CD4-positive, alpha-beta T cell (primary cell): ENCODE measurements around the gene WNT1. TPM values are rescaled to one million over a fixed set of nuclear protein-coding genes. Genes with fewer than 3 reads are reported as not detected.

Source experiments
- ATAC-seq: fragments of 200-7000 bp; cut with Tn5 transposase; one replicate; pipeline ENCODE4 v1.10.0; 2022; ENCODE audit warnings: mild to moderate bottlenecking; ENCODE audit not compliant: poor library complexity
- CTCF ChIA-PET: fragments of 350-600 bp; sonication (Branson Sonifier 250); formaldehyde crosslinking; loops from one replicate; lab custom pipeline; 2021; ENCODE audit warnings: antibody characterized with exemption, inconsistent platforms; lab: Charles Lee
- POLR2A ChIA-PET: fragments of 350-600 bp; sonication (Branson Sonifier 250); formaldehyde crosslinking; loops from one replicate; lab custom pipeline; 2021; ENCODE audit warnings: antibody characterized with exemption, inconsistent platforms; lab: Charles Lee
- DNase-seq, 14 experiments: peaks; one replicate each; pipeline ENCODE4 v3.0.0-alpha.2; 2013 to 2020; ENCODE audit warnings: mixed read lengths in 2 of 14
- H3K27ac ChIP-seq, 2 donors: one replicate each; pipeline versions ENCODE4 v1.5.1 to v1.7.0; 2013; ENCODE audit warnings: low read length in 2 of 2, low read depth in 1 of 2, mild to moderate bottlenecking in 1 of 2
- H3K27me3 ChIP-seq, 2 experiments: 1 replicate in 1 of 2; 2 replicates in 1 of 2; pipeline versions ENCODE4 v1.6.1 to v1.7.0; 2013; ENCODE audit warnings: low read length in 2 of 2, control low read depth in 1 of 2, mild to moderate bottlenecking in 1 of 2, moderate library complexity in 1 of 2; ENCODE audit not compliant: insufficient read depth in 2 of 2, control insufficient read depth in 1 of 2
- H3K36me3 ChIP-seq: one replicate; pipeline ENCODE4 v1.6.1; 2013; ENCODE audit warnings: low read length, control low read depth; ENCODE audit not compliant: insufficient read depth
- H3K4me1 ChIP-seq: one replicate; pipeline ENCODE4 v1.6.1; 2013; ENCODE audit warnings: low read length, control low read depth; ENCODE audit not compliant: insufficient read depth
- H3K4me3 ChIP-seq: one replicate; pipeline ENCODE4 v1.5.1; 2013; ENCODE audit warnings: mild to moderate bottlenecking, low read length, moderate library complexity
- H3K9me3 ChIP-seq, 2 experiments: 1 replicate in 1 of 2; 2 replicates in 1 of 2; pipeline versions ENCODE4 v1.6.1 to v1.7.0; 2013; ENCODE audit warnings: low read length in 2 of 2, mild to moderate bottlenecking in 2 of 2, control low read depth in 1 of 2, moderate library complexity in 1 of 2; ENCODE audit not compliant: control insufficient read depth in 1 of 2, insufficient read depth in 1 of 2
- H3K27ac Mint-ChIP-seq: one replicate; pipeline ENCODE4 v1.8.0; 2020; ENCODE audit warnings: mixed read lengths
- H3K27me3 Mint-ChIP-seq: one replicate; pipeline ENCODE4 v1.8.0; 2021; ENCODE audit warnings: mixed read lengths
- H3K36me3 Mint-ChIP-seq: one replicate; pipeline ENCODE4 v1.8.0; 2021; ENCODE audit warnings: low read depth, mixed read lengths
- H3K4me1 Mint-ChIP-seq: one replicate; pipeline ENCODE4 v1.8.0; 2021; ENCODE audit warnings: low read depth, mixed read lengths
- H3K4me3 Mint-ChIP-seq: one replicate; pipeline ENCODE4 v1.8.0; 2020; ENCODE audit warnings: mild to moderate bottlenecking, mixed read lengths
- H3K9me3 Mint-ChIP-seq: one replicate; pipeline ENCODE4 v1.8.0; 2020; ENCODE audit warnings: mixed read lengths
- CTCF ChIP-seq: fragments of 200-600 bp; IDR thresholded peaks from one replicate; pipeline ENCODE4 v1.8.0; 2022; ENCODE audit warnings: antibody characterized with exemption, mild to moderate bottlenecking
- intact Hi-C, 2 experiments: fragments of 100-400 bp; cut with DNase I in 1 of 2; cut with micrococcal nuclease in 1 of 2; formaldehyde crosslinking; loops; one replicate each; pipeline versions ENCODE4 v1.15.1 to v1.9.0; 2023 to 2025; cut with DNase I, micrococcal nuclease
- total RNA-seq, 174 experiments: library from RNA in 2 of 174; stranded (reverse) in 2 of 174; gene quantifications; one replicate each; pipeline ENCODE4 v1.2.3 and lab custom pipeline; 2021 to 2026

Gene WNT1
- total RNA-seq, 2 experiments from 2014 or later, result 1.8 to 2.7 TPM

GRCh38 chr12:49014547-49014946, 36.4 kb downstream of the WNT1 start:
- intact Hi-C loops, result loop anchor here in 1 of 2 experiments (2.0 kb wide), 1 partner anchor 18 kb away; no protein-coding TSS in a partner anchor
- TF ChIP-seq CTCF, result no peak
- no peak overlapping the region for H3K4me3 ChIP-seq
- no peak for ATAC-seq
- no peaks in the 10 kb centered on the region for H3K27me3 Mint-ChIP-seq
- no peaks in the 10 kb centered on the region for H3K9me3 ChIP-seq
- no peaks in the 10 kb centered on the region for H3K9me3 Mint-ChIP-seq
- peaks cover 37% of the 10 kb centered on the region for H3K36me3 ChIP-seq
- H3K4me1 ChIP-seq, result peaks cover 22% of the 10 kb centered on the region
- peaks cover 83% of the 10 kb centered on the region for H3K36me3 Mint-ChIP-seq
- no peaks in the 10 kb centered on the region for H3K27me3 ChIP-seq
- POLR2A ChIA-PET, result interaction anchor here (0.8 to 3.4 kb wide), 2 partner anchors 9 to 116 kb away, joined by 4 to 11 read pairs; partner anchors contain the start of gene TUBA1B
- CTCF ChIA-PET, result interaction anchor here (1.4 to 4.9 kb wide), 5 partner anchors 17 to 124 kb away, joined by 3 to 35 read pairs (median 6); partner anchors contain the start of gene RHEBL1
- no peak overlapping the region for H3K4me3 Mint-ChIP-seq
- no peak for DNase-seq
- peaks cover 44% of the 10 kb centered on the region for H3K4me1 Mint-ChIP-seq
- no peak overlapping the region for H3K27ac ChIP-seq
- H3K27ac Mint-ChIP-seq, result no peak overlapping the region

DNA sequence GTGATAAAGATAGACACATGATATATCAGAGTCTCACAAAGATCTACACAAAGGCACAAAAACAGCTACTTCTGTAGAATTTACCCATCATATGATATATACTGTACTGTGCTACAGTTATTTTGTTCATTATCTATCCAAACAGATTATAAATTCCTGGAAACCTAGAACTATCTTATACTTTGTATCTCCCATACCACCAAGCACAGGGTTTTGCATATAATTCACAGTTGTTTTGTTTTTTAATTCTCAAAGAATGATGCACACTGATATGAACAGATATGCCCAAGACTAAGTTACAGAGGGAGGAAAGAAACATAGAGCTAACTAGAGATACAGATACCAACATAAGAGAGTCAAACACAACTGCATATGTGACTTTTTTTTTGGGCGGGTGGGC, 37.1 kb downstream of the WNT1 start:
- no peak overlapping the region for H3K27ac ChIP-seq
- Mint-ChIP-seq H3K27ac (peak overlapping the region; percentile 15), H3K4me3 (peak overlapping the region; percentile 55), H3K36me3 (peaks cover 78% of the 10 kb centered on the region), H3K4me1 (peaks cover 50% of the 10 kb centered on the region), H3K9me3 (no peaks in the 10 kb centered on the region), H3K27me3 (no peaks in the 10 kb centered on the region)
- ChIA-PET POLR2A (interaction anchor here (0.7 to 3.4 kb wide), 4 partner anchors 10 to 116 kb away, joined by 4 to 11 read pairs (median 5); partner anchors contain the start of genes ARF3 and TUBA1B), CTCF (interaction anchor here (0.6 to 4.9 kb wide), 7 partner anchors 18 to 180 kb away, joined by 3 to 35 read pairs (median 4); partner anchors contain the start of gene RHEBL1)
- no peaks in the 10 kb centered on the region for H3K9me3 ChIP-seq
- DNase-seq, result no peak
- H3K36me3 ChIP-seq, result peaks cover 32% of the 10 kb centered on the region
- TF ChIP-seq CTCF, result no peak
- H3K27me3 ChIP-seq, result no peaks in the 10 kb centered on the region
- peaks cover 27% of the 10 kb centered on the region for H3K4me1 ChIP-seq
- ATAC-seq, result no peak
- H3K4me3 ChIP-seq, result no peak overlapping the region
- intact Hi-C loops, result loop anchor here in 1 of 2 experiments (2.0 kb wide), 1 partner anchor 18 kb away; no protein-coding TSS in a partner anchor

- no peaks in the 10 kb centered on the region for H3K27me3 ChIP-seq
- H3K27ac Mint-ChIP-seq, result peak overlapping the region; percentile 99
- ChIA-PET CTCF (interaction anchor here (0.6 to 4.9 kb wide), 8 partner anchors 20 to 70 kb away, joined by 3 to 35 read pairs (median 6); partner anchors contain the start of genes ARF3 and WNT1), POLR2A (interaction anchor here (0.6 to 1.5 kb wide), 6 partner anchors 18 to 76 kb away, joined by 3 to 10 read pairs (median 3); partner anchors contain the start of genes ARF3 and DDN)
- H3K36me3 Mint-ChIP-seq, result peaks cover 73% of the 10 kb centered on the region
- H3K4me1 ChIP-seq, result peaks cover 27% of the 10 kb centered on the region
- no peaks in the 10 kb centered on the region for H3K27me3 Mint-ChIP-seq
- H3K4me1 Mint-ChIP-seq, result peaks cover 50% of the 10 kb centered on the region
- ATAC-seq (no peak), DNase-seq (peak in 2 of 14 experiments; percentile 15 to 18)
- peak overlapping the region; percentile 97 for H3K4me3 Mint-ChIP-seq
- intact Hi-C loops, result loop anchor here in 1 of 2 experiments (1.0 to 2.0 kb wide), 3 partner anchors 22 to 165 kb away; partner anchors contain the start of gene DDX23
- H3K9me3 Mint-ChIP-seq, result no peaks in the 10 kb centered on the region
- peak overlapping the region; percentile 94 to 97 for H3K27ac ChIP-seq
- H3K36me3 ChIP-seq, result peaks cover 32% of the 10 kb centered on the region
- H3K9me3 ChIP-seq, result no peaks in the 10 kb centered on the region
- H3K4me3 ChIP-seq, result peak overlapping the region; percentile 73
- TF ChIP-seq CTCF, result no peak
These were observed 39.8 kb downstream of the WNT1 start for GRCh38 chr12:49017891-49018260.
